SK-N-MC (cell line): ENCODE measurements around the gene RPUSD1.

Source experiments
- EZH2 ChIP-seq: fragments of 200-600 bp; sonication (generic); IDR thresholded peaks from one replicate; pipeline ENCODE4 v1.6.1; 2017; ENCODE audit warnings: antibody characterized with exemption
- POLR2AphosphoS5 ChIP-seq: IDR thresholded peaks from 2 replicates; pipeline ENCODE4 v1.6.1; 2012; ENCODE audit warnings: mild to moderate bottlenecking, low read depth, low read length, borderline replicate concordance

- TF ChIP-seq POLR2AphosphoS5 (no peak), EZH2 (no peak)
Observed at GRCh38 chr16:761625-762513, 26.3 kb downstream of the RPUSD1 start.
